ENCODE results near the gene FSD1.
"Not testable (repeated sequence)": the region's sequence is repeated elsewhere in the genome, so short reads cannot be mapped to it uniquely, and the experiment has no call there.

Gene FSD1

GRCh38 chr19:4346020-4346383 is 41.6 kb downstream of the FSD1 start:
- no peak for DNase-seq

DNA sequence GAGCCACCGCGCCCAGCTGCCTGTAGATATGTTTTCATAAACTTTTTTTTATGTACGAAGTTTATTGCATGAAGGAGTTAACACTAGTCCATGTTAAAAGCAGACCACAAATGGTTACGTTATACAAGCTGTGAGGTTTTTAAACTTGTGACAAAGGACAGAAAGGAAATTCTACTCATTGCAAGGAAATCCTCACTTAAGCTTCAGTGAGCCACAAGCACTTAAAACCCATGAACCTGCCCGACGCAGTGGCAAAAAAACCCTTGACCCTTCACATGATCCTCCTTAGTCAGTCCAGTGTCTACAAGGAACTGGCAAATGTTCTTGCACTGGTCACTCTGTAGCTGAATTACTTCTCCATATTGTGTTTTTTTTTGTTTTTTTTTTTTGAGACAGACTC is 43.1 kb downstream of the FSD1 start:
- DNase-seq: no peak

DNA sequence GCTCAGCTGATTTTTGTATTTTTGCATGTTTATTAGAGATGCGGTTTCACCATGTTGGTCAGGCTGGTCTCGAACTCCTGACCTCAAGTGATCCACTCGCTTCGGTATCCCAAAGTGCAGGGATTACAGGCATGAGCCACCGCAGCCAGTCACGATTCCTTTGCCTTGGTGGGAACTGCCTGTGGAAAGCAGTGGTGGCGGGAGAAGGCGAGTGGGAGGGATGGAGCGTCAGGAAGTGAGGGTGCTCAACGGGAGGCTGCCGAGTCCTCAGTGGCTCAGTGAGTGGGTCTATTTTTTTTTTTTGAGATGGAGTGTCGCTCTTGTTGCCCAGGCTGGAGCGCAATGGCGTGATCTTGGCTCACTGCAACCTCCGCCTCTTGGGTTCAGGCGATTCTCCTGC is 44.8 kb downstream of the FSD1 start:
- not testable (repeated sequence) for DNase-seq

- no peak for DNase-seq
Measured at GRCh38 chr19:4350111-4350510, 45.7 kb downstream of the FSD1 start.

GRCh38 chr19:4350726-4351125 is 46.3 kb downstream of the FSD1 start:
- no peak for DNase-seq

DNA sequence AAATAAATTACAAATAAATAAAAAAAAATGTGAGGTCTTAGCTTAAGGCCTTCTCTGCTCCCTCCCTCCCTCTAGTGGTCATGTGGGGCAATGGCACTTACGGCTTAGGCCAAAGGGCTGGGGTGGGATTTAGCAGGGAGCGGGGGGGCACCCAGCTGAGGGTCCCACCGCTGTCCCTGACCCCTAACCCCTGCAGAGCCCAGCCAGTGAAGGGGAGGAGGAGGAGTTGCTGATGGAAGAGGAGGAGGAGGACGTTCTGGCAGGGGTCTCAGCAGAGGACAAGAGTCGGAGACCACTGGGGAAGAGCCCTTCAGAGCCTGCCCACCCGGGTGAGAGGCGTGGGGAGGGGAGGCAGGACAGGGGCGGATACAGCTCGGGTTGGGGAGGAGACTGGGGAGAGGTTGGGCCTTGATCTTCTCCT is 48.3 kb downstream of the FSD1 start:
- no peak for DNase-seq

DNA sequence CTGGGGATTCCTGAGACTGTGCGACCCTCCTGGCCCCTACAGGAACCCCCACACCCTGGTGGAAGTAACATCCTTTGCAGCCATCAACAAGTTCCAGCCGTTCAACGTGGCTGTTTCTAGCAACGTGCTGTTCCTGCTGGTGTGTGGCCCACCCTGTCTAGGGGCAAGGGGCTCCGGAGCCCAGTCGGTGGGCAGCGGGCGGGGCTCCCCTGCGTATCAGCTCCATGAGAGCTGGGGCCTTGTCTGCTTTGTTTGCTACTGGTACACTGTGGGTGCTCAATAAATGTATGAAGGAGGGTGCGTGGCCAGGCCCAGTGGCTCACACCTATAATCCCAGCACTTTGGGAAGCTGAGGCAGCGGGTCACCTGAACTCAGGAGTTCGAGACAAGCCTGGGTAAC is 49.9 kb downstream of the FSD1 start:
- no peak for DNase-seq

GRCh38 chr19:4354897-4355296 is 50.5 kb downstream of the FSD1 start:
- no peak for DNase-seq

DNA sequence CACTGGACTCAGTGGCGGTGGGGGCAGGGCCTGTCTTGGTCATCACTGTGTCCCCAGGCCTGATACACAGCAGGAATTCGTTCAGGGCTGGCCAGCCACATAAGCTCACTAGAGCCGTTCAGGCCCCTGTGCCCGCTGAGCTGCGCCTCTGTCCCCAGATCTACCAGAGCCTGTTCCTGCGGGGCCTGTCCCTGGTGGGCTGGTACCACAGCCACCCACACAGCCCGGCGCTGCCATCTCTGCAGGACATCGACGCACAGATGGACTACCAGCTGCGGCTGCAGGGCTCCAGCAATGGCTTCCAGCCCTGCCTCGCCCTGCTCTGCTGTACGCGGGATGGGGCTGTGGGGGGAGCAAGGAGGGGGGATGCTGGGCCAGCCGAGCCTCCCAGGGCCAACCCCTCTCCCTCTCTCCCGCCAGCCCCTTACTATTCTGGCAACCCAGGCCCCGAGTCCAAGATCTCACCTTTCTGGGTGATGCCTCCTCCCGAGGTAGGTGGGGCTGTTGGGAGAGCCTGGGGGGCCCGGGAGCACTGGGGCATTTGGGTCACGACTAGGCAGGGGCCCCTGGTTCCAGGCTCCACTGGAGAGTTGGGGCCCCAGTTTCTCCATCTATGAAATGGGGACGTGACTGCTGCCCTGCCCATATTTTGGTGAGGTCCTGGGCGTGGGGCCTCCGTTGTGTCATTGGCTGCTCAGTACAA is 52.8 kb downstream of the FSD1 start:
- DNase-seq: no peak

- no peak for DNase-seq
Measured at GRCh38 chr19:4357921-4358326, 53.5 kb downstream of the FSD1 start.

GRCh38 chr19:4358709-4359626 is 54.6 kb downstream of the FSD1 start:
- DNase-seq: no peak

DNA sequence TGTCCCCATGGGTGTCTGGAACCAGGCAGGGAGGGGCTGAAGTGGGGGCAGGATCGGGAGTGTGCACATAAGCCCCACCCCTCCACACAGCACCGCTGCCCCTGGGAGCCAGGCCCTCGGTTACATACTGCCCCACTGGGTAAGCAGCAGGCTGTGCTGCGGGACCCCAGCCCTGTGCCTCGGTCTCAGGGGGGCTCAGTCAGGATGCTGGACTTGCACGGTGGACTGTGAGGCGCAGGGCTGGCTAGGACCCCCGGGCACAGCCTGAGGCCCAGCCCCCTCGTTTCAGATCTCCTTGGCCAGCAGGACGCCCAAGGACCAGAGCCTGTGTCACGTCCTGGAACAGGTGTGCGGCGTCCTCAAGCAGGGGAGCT is 55.2 kb downstream of the FSD1 start:
- no peak for DNase-seq

GRCh38 chr19:4360081-4360569 is 55.7 kb downstream of the FSD1 start:
- no peak for DNase-seq

GRCh38 chr19:4360641-4361151 is 56.3 kb downstream of the FSD1 start:
- DNase-seq: no peak

GRCh38 chr19:4361152-4362046 is 57.0 kb downstream of the FSD1 start:
- DNase-seq: no peak

- no peak for DNase-seq
Measured at GRCh38 chr19:4362101-4362828, 57.9 kb downstream of the FSD1 start.

DNA sequence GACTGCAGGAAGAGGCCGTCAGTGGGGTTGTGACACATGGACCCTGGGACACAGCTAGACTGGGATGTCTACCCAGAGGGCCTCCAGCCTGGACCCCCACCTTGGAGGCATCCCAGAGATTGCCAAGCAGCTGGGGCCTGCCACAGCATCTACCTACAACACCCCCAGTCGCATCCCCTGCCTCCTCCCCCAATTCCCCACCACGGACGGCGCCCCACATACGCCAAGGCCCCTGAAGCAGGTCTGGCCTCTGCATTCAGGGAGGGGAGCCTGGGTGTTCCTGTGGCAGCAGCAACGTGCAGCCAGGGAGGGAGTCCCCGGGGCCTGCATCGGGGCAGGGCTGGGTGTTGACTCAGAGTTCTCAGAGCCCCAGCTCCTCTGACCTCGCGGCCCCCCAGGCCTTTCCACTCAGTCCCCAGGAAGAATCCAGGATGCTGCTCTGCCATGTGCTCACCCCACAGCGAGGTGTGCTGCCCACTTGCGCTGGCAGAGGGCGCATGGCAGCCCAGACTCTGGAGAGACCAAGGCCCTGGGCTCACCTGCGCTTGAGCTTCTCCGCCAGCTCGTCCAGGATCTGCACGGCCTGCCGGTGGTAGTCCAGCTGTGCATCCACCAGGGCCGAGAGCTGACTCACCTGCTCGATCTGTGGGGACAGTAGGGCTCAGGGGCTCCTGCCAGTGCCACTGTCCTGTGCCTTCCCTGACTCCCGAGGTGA is 58.6 kb downstream of the FSD1 start:
- DNase-seq: no peak

GRCh38 chr19:4363571-4364304 is 59.3 kb downstream of the FSD1 start:
- no peak for DNase-seq

GRCh38 chr19:4365341-4365740 is 60.9 kb downstream of the FSD1 start:
- no peak for DNase-seq

GRCh38 chr19:4365791-4366665 is 61.6 kb downstream of the FSD1 start:
- DNase-seq: no peak
